Skeletal muscle tissue (tissue), 4 donors: ENCODE results near the gene FGD5. TPM values are rescaled to one million over a fixed set of nuclear protein-coding genes. Genes with fewer than 3 reads are reported as not detected.

Experiments
- H3K27ac ChIP-seq: one replicate; pipeline ENCODE4 v1.7.0; 2013; ENCODE audit warnings: mild to moderate bottlenecking, low read depth, low read length, inconsistent platforms
- H3K27me3 ChIP-seq, 3 donors: one replicate each; pipeline ENCODE4 v1.7.0; 2013; ENCODE audit warnings: low read length in 3 of 3; ENCODE audit not compliant: control insufficient read depth in 3 of 3, insufficient read depth in 3 of 3
- H3K36me3 ChIP-seq, 3 donors: one replicate each; pipeline ENCODE4 v1.7.0; 2013; ENCODE audit warnings: low read length in 3 of 3; ENCODE audit not compliant: control insufficient read depth in 3 of 3, insufficient read depth in 3 of 3
- H3K4me1 ChIP-seq, 3 donors: one replicate each; pipeline ENCODE4 v1.7.0; 2013; ENCODE audit warnings: low read length in 3 of 3, mild to moderate bottlenecking in 3 of 3; ENCODE audit not compliant: control insufficient read depth in 3 of 3, insufficient read depth in 3 of 3
- H3K4me3 ChIP-seq, 3 donors: one replicate each; pipeline ENCODE4 v1.7.0; 2013; ENCODE audit warnings: low read length in 3 of 3
- H3K9ac ChIP-seq, 3 donors: one replicate each; pipeline ENCODE4 v1.7.0; 2013; ENCODE audit warnings: low read length in 3 of 3, mild to moderate bottlenecking in 3 of 3, moderate library complexity in 2 of 3, low read depth in 1 of 3
- H3K9me3 ChIP-seq, 3 donors: one replicate each; pipeline ENCODE4 v1.7.0; 2013; ENCODE audit warnings: low read length in 3 of 3; ENCODE audit not compliant: control insufficient read depth in 3 of 3
- total RNA-seq: library from RNA; depleted of rRNA; stranded (reverse); fragments of >200 nt; gene quantifications from one replicate; pipeline ENCODE4 v1.2.3, GENCODE V29; 2014
- donor health status: Osteomylitis.

The FGD5 gene
- total RNA-seq, 1 donor from 2014 or later: 15.7 TPM

DNA sequence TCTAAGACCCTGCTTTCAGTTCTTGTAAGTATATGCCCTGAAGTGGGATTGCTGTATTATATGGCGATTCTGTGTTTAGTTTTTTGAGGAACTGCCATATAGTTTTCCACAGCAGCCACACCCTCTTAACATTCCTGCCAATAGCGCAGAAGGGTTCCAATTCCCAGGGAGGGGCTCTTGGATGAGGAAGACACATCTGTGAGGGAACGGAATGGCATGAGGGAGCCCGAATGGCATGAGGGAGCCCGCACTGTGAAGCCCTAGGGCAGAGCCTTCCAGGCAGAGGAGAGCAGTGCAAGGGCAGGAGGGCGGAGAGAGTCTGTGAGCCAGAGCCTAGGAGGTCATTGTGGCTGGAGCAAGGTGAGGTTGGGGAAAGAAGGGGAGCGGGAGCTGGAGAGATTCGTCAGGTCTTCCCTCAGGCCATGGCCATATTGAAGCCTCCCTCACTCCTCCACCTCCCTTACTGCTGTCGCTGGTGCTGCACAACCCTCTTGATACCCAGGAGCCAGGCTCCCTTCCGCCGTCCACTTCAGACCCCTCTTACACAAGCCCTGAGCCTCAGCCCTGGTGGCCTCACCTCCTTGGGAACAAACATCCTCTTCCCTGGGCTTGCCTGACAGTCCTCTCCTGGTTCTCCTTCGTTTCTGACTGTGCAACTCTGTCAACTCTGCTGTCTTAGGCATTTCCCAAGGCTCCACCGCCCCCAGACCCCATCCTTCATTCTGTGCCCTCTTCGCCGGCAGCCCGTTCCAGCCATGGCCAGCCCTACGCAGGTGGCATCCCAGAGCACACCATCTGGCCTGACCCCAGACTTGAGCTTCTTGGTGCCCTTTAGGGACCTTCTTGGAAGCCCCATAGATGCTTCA is 51.4 kb downstream of the FGD5 start:
- peaks cover 0 to 8% (median 0%) of the 10 kb centered on the region in 3 donors for H3K36me3 ChIP-seq
- no peak overlapping the region for H3K4me3 ChIP-seq
- H3K27ac ChIP-seq: no peak overlapping the region
- H3K4me1 ChIP-seq: peaks cover 0 to 11% (median 3%) of the 10 kb centered on the region in 3 donors
- H3K9me3 ChIP-seq: no peaks in the 10 kb centered on the region
- H3K27me3 ChIP-seq: peaks cover 0 to 4% (median 0%) of the 10 kb centered on the region in 3 donors
- peak overlapping the region in 1 of 3 donors; percentile 61 for H3K9ac ChIP-seq

- H3K9ac ChIP-seq: no peak overlapping the region
- H3K9me3 ChIP-seq: no peaks in the 10 kb centered on the region
- H3K4me3 ChIP-seq: no peak overlapping the region
- H3K27me3 ChIP-seq: peaks cover 0 to 4% (median 0%) of the 10 kb centered on the region in 3 donors
- H3K36me3 ChIP-seq: peaks cover 0 to 6% (median 0%) of the 10 kb centered on the region in 3 donors
- H3K4me1 ChIP-seq: peaks cover 0 to 11% (median 3%) of the 10 kb centered on the region in 3 donors
- H3K27ac ChIP-seq: no peak overlapping the region
Measured at GRCh38 chr3:14870783-14871060, 52.0 kb downstream of the FGD5 start.

- peaks cover 2 to 11% (median 4%) of the 10 kb centered on the region in 3 donors for H3K4me1 ChIP-seq
- no peak overlapping the region for H3K9ac ChIP-seq
- peaks cover 0 to 4% (median 0%) of the 10 kb centered on the region in 3 donors for H3K27me3 ChIP-seq
- H3K4me3 ChIP-seq: no peak overlapping the region
- peaks cover 0 to 5% (median 0%) of the 10 kb centered on the region in 3 donors for H3K36me3 ChIP-seq
- H3K9me3 ChIP-seq: no peaks in the 10 kb centered on the region
- no peak overlapping the region for H3K27ac ChIP-seq
Measured at GRCh38 chr3:14871456-14872200, 52.9 kb downstream of the FGD5 start.

GRCh38 chr3:14872706-14873105 is 53.9 kb downstream of the FGD5 start:
- Histone ChIP-seq H3K9ac (no peak overlapping the region), H3K36me3 (peaks cover 0 to 2% (median 0%) of the 10 kb centered on the region in 3 donors), H3K27ac (no peak overlapping the region), H3K9me3 (no peaks in the 10 kb centered on the region), H3K4me1 (peaks cover 11 to 22% (median 12%) of the 10 kb centered on the region in 3 donors), H3K27me3 (peaks cover 0 to 4% (median 0%) of the 10 kb centered on the region in 3 donors), H3K4me3 (no peak overlapping the region)

- Histone ChIP-seq H3K27ac (no peak overlapping the region), H3K9ac (no peak overlapping the region), H3K4me1 (peaks cover 10 to 26% (median 14%) of the 10 kb centered on the region in 3 donors), H3K36me3 (peaks cover 0 to 2% (median 0%) of the 10 kb centered on the region in 3 donors), H3K4me3 (no peak overlapping the region), H3K27me3 (peaks cover 0 to 4% (median 0%) of the 10 kb centered on the region in 3 donors), H3K9me3 (no peaks in the 10 kb centered on the region)
Measured at GRCh38 chr3:14874784-14875183, 56.0 kb downstream of the FGD5 start.

GRCh38 chr3:14875411-14876175 is 56.8 kb downstream of the FGD5 start:
- Histone ChIP-seq H3K27me3 (no peaks in the 10 kb centered on the region), H3K27ac (no peak overlapping the region), H3K9ac (no peak overlapping the region), H3K36me3 (peaks cover 0 to 2% (median 0%) of the 10 kb centered on the region in 3 donors), H3K4me3 (no peak overlapping the region), H3K9me3 (no peaks in the 10 kb centered on the region), H3K4me1 (peaks cover 10 to 28% (median 14%) of the 10 kb centered on the region in 3 donors)

DNA sequence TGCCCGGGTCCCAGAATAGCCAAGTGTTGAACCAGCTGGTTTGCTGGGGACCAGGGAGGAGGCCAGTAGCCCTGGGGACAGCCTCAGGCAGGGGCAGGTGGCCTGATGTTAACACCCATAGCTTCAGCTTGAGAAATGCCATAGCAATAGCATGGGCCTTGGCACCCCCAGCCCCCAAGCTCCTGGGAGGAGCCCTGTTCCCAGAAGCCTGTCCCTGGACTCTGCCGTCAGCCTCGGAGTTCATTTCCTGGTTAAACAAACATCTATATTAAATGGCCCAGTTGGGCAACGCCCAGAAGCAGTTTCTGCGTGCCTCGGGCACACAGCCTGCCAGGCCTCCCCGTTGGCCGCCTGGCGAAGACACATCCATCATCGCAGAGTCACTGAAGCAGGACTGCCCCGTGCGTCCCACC is 58.2 kb downstream of the FGD5 start:
- Histone ChIP-seq H3K4me3 (no peak overlapping the region), H3K27me3 (no peaks in the 10 kb centered on the region), H3K27ac (peak overlapping the region; percentile 50), H3K9ac (no peak overlapping the region), H3K4me1 (peaks cover 10 to 25% (median 14%) of the 10 kb centered on the region in 3 donors), H3K9me3 (no peaks in the 10 kb centered on the region), H3K36me3 (peaks cover 0 to 6% (median 0%) of the 10 kb centered on the region in 3 donors)

DNA sequence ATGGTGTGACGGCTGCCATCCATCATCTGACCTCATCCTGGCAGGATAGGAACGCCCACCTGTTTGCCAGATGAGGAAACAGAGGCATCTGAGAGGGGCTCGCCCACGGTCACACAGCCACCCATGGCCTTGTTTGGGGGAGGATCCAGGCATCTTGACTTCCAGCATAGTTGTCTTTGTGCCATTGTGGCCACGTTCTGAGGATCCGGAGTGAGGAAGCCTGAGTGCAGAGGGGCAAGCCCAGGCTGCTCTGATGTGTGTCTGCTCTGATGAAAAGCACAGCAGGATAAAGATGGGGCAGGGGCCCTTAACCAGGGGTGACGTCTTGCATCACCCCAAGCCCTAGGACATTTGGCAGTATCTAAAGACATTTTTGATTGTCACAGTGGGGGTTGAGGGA is 58.7 kb downstream of the FGD5 start:
- Histone ChIP-seq H3K9ac (no peak overlapping the region), H3K27me3 (no peaks in the 10 kb centered on the region), H3K9me3 (no peaks in the 10 kb centered on the region), H3K27ac (no peak overlapping the region), H3K36me3 (peaks cover 0 to 5% (median 0%) of the 10 kb centered on the region in 3 donors), H3K4me1 (peaks cover 10 to 25% (median 14%) of the 10 kb centered on the region in 3 donors), H3K4me3 (no peak overlapping the region)

GRCh38 chr3:14879211-14879874 is 60.6 kb downstream of the FGD5 start:
- peaks cover 0 to 14% (median 0%) of the 10 kb centered on the region in 3 donors for H3K36me3 ChIP-seq
- H3K4me3 ChIP-seq: no peak overlapping the region
- no peak overlapping the region for H3K9ac ChIP-seq
- H3K9me3 ChIP-seq: no peaks in the 10 kb centered on the region
- no peak overlapping the region for H3K27ac ChIP-seq
- peaks cover 10 to 25% (median 14%) of the 10 kb centered on the region in 3 donors for H3K4me1 ChIP-seq
- no peaks in the 10 kb centered on the region for H3K27me3 ChIP-seq
